SK-N-SH (cell line): Measurements from ENCODE around the gene SPAAR. TPM values are rescaled to one million over a fixed set of nuclear protein-coding genes. Genes with fewer than 3 reads are reported as not detected.
"Not testable (repeated sequence)": the region's sequence is repeated elsewhere in the genome, so short reads cannot be mapped to it uniquely, and the experiment has no call there.

Experiments used
- CTCF ChIA-PET: fragments of 300-600, 350-600 bp; formaldehyde crosslinking; extraction: SDS; loops from one replicate; lab custom pipeline; 2021; lab: Yijun Ruan, JAX
- POLR2A ChIA-PET: fragments of 350-600 bp; sonication (Branson Sonifier 250); formaldehyde crosslinking; extraction: SDS; loops from one replicate; lab custom pipeline; 2020; ENCODE audit warnings: antibody characterized with exemption, inconsistent platforms; lab: Yijun Ruan, JAX
- DNase-seq: peaks from one replicate; pipeline ENCODE4 v3.0.0; 2012
- H2AFZ ChIP-seq: fragments of 200-600 bp; sonication (generic); 2 replicates; pipeline ENCODE4 v1.8.1; 2016; ENCODE audit warnings: antibody characterized with exemption, mild to moderate bottlenecking, low read depth
- H3F3A ChIP-seq: fragments of 200-600 bp; sonication (generic); replicated peaks from 2 replicates; pipeline ENCODE3; 2016; ENCODE audit warnings: antibody characterized with exemption, mild to moderate bottlenecking; ENCODE audit not compliant: insufficient read depth
- H3K27ac ChIP-seq, 2 experiments: fragments of 200-500 bp in 1 of 2; fragments of 200-600 bp in 1 of 2; sonication (Bioruptor generic) in 1 of 2; sonication (generic), shearing (Covaris generic) in 1 of 2; 2 replicates each; pipeline versions ENCODE4 v1.5.1 to v1.6.1; 2014 to 2016; ENCODE audit warnings: low read depth in 2 of 2, inconsistent platforms in 1 of 2, low read length in 1 of 2, mild to moderate bottlenecking in 1 of 2, mixed read lengths in 1 of 2
- H3K27me3 ChIP-seq: fragments of 200-600 bp; sonication (generic), shearing (Covaris generic); 2 replicates; pipeline ENCODE4 v1.6.1; 2016; ENCODE audit warnings: mixed run types; ENCODE audit not compliant: insufficient read depth
- H3K36me3 ChIP-seq, 2 experiments: fragments of 200-500 bp in 1 of 2; fragments of 200-600 bp in 1 of 2; sonication (Bioruptor generic) in 1 of 2; sonication (generic) in 1 of 2; replicated peaks in 1 of 2; 2 replicates each; pipeline versions ENCODE3 to v1.5.1; 2014 to 2016; ENCODE audit warnings: low read length in 1 of 2, mild to moderate bottlenecking in 1 of 2; ENCODE audit not compliant: insufficient read depth in 2 of 2, control insufficient read depth in 1 of 2
- H3K4me1 ChIP-seq, 2 experiments: fragments of 200-500 bp in 1 of 2; fragments of 200-600 bp in 1 of 2; sonication (Bioruptor generic) in 1 of 2; sonication (generic), shearing (Covaris generic) in 1 of 2; 2 replicates each; pipeline versions ENCODE4 v1.5.1 to v1.6.1; 2014 to 2016; ENCODE audit warnings: low read depth in 1 of 2, low read length in 1 of 2, mixed run types in 1 of 2; ENCODE audit not compliant: insufficient read depth in 2 of 2, control insufficient read depth in 1 of 2
- H3K4me2 ChIP-seq: fragments of 200-600 bp; sonication (generic), shearing (Covaris generic); 2 replicates; pipeline ENCODE4 v1.6.1; 2017; ENCODE audit warnings: mixed run types
- H3K4me3 ChIP-seq, 2 experiments: fragments of 200-500 bp in 1 of 2; fragments of 200-600 bp in 1 of 2; sonication (Bioruptor generic) in 1 of 2; sonication (generic), shearing (Covaris generic) in 1 of 2; 2 replicates each; pipeline versions ENCODE4 v1.5.1 to v1.8.1; 2014 to 2016; ENCODE audit warnings: low read depth in 2 of 2, inconsistent platforms in 1 of 2, low read length in 1 of 2, mild to moderate bottlenecking in 1 of 2, mixed read lengths in 1 of 2, moderate library complexity in 1 of 2
- H3K79me2 ChIP-seq: fragments of 200-600 bp; sonication (generic); 2 replicates; pipeline ENCODE4 v1.8.1; 2017; ENCODE audit warnings: mild to moderate bottlenecking; ENCODE audit not compliant: insufficient read depth
- H3K9ac ChIP-seq: fragments of 200-600 bp; sonication (generic); 2 replicates; pipeline ENCODE4 v1.6.1; 2017; ENCODE audit warnings: mixed run types
- H3K9me2 ChIP-seq: fragments of 200-600 bp; sonication (generic); 2 replicates; pipeline ENCODE4 v1.6.1; 2017; ENCODE audit warnings: mixed run types
- H3K9me3 ChIP-seq: fragments of 200-600 bp; sonication (generic); 2 replicates; pipeline ENCODE4 v1.6.1; 2017; ENCODE audit warnings: mixed run types, mild to moderate bottlenecking, moderate library complexity
- H4K20me1 ChIP-seq: fragments of 200-600 bp; sonication (generic); 2 replicates; pipeline ENCODE4 v1.6.1; 2017; ENCODE audit warnings: mild to moderate bottlenecking, mixed run types; ENCODE audit not compliant: insufficient read depth
- CHD2 ChIP-seq: fragments of 150-350 bp; IDR thresholded peaks from 2 replicates; pipeline ENCODE4 v1.6.1; 2018; ENCODE audit warnings: low read length; ENCODE audit not compliant: partially characterized antibody
- FOXJ3 ChIP-seq: sonication (generic); formaldehyde crosslinking; IDR thresholded peaks from 2 replicates; pipeline ENCODE4 v1.5.1; 2020; ENCODE audit warnings: mild to moderate bottlenecking, missing genetic modification reagents
- GATA2 ChIP-seq: sonication (generic); formaldehyde crosslinking; IDR thresholded peaks from 2 replicates; pipeline ENCODE4 v1.5.0; 2020; ENCODE audit warnings: mild to moderate bottlenecking, missing genetic modification reagents
- MEF2A ChIP-seq: IDR thresholded peaks from 2 replicates; pipeline ENCODE4 v1.4.0; 2012; ENCODE audit warnings: low read depth, borderline replicate concordance
- MXI1 ChIP-seq: IDR thresholded peaks from 2 replicates; pipeline ENCODE4 v1.6.1; 2012; ENCODE audit warnings: mild to moderate bottlenecking, low read depth, low read length, improper control_type of control experiment
- NFIC ChIP-seq: IDR thresholded peaks from 2 replicates; pipeline ENCODE4 v1.4.0; 2012; ENCODE audit warnings: borderline replicate concordance
- NRF1 ChIP-seq: IDR thresholded peaks from 2 replicates; pipeline ENCODE4 v1.6.1; 2012; ENCODE audit warnings: low read depth, mild to moderate bottlenecking, low read length
- POLR2AphosphoS5 ChIP-seq: IDR thresholded peaks from 2 replicates; pipeline ENCODE4 v1.6.1; 2012; ENCODE audit warnings: low read depth, low read length
- RFX5 ChIP-seq: IDR thresholded peaks from 2 replicates; pipeline ENCODE4 v1.6.1; 2012; ENCODE audit warnings: mild to moderate bottlenecking, improper control_type of control experiment, low read length
- SIN3A ChIP-seq: IDR thresholded peaks from 2 replicates; pipeline ENCODE4 v1.6.1; 2012; ENCODE audit warnings: low read depth, mild to moderate bottlenecking, low read length, moderate library complexity, borderline replicate concordance
- SMC3 ChIP-seq: IDR thresholded peaks from 2 replicates; pipeline ENCODE4 v1.6.1; 2012; ENCODE audit warnings: low read depth, low read length, improper control_type of control experiment
- TAF1 ChIP-seq: IDR thresholded peaks from 2 replicates; pipeline ENCODE4 v1.6.1; 2012; ENCODE audit warnings: low read depth, mild to moderate bottlenecking, low read length, moderate library complexity, borderline replicate concordance
- TCF12 ChIP-seq: IDR thresholded peaks from 2 replicates; pipeline ENCODE4 v1.4.0; 2012
- YY1 ChIP-seq: IDR thresholded peaks from 2 replicates; pipeline ENCODE4 v1.4.0; 2012; ENCODE audit warnings: low read depth, mild to moderate bottlenecking
- ZBTB33 ChIP-seq: IDR thresholded peaks from 2 replicates; pipeline ENCODE4 v1.4.0; 2012; ENCODE audit warnings: low read depth, borderline replicate concordance
- WGBS: methylation state at CpG from one replicate; pipeline ENCODE4 v1.1.6; 2017; ENCODE audit warnings: low lambda C conversion rate; 5-methylcytosine and 5-hydroxymethylcytosine counted together
- polyA plus RNA-seq, 3 experiments: library from polyadenylated mRNA; depleted of rRNA; stranded (reverse); fragments of >200 nt; gene quantifications; 2 replicates each; pipeline ENCODE4 v1.2.3, GENCODE V29; 2012
- TF ChIP-seq, protein P1 (sequence below): IDR thresholded peaks from 2 replicates; pipeline ENCODE4 v1.4.0; 2012; ENCODE audit warnings: low read depth
- TF ChIP-seq, protein P2 (sequence below): fragments of 150-350 bp; IDR thresholded peaks from 2 replicates; pipeline ENCODE4 v1.6.1; 2017; ENCODE audit warnings: antibody characterized with exemption, low read length, low read depth, borderline replicate concordance
- TF ChIP-seq, protein P3 (sequence below): IDR thresholded peaks from 2 replicates; pipeline ENCODE4 v1.4.0; 2012; ENCODE audit warnings: low read depth, borderline replicate concordance

SPAAR gene
- polyA plus RNA-seq, 1 of the 3 experiments (the other 2 are of a cell fraction) = 0.13 TPM

DNA sequence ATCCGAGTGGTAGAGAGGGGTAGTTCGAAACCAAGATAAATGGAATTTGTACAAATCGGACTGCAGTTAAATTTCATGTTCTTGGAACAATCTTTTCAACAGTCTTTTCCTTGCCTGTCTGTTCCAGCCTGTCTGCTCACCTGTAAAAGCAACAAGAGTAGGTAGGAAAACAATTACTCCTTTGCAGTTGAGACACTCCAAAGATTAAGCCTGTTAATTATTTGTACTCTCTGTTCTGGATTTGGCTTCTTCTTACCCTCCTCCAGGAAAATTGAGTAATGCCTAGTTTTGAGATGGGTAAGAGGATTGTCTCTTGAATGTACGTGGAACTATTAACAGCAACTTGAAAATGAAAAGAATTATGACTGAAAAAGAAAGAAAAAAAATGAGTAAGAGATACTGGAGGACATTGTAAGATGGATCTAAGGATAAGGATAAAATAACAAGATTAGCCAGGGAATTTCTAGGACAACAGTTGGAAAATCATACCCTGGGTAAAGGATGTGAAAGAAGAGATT is 24.3 kb downstream of the SPAAR start:
- POLR2A ChIA-PET = no interaction called here
- Histone ChIP-seq H3K9me3 (no peaks in the 10 kb centered on the region), H4K20me1 (no peaks in the 10 kb centered on the region), H3K27ac (peak overlapping the region in 1 of 2 experiments; percentile 44; a peak in 2 of 4 replicates), H3F3A (peaks cover 41% of the 10 kb centered on the region), H3K4me3 (no peak overlapping the region), H3K27me3 (no peaks in the 10 kb centered on the region), H3K9me2 (no peaks in the 10 kb centered on the region), H3K79me2 (no peaks in the 10 kb centered on the region), H3K36me3 (no peaks in the 10 kb centered on the region), H3K4me1 (peaks cover 0 to 22% of the 10 kb centered on the region in 2 experiments; a peak in 3 of 4 replicates), H3K4me2 (no peak overlapping the region), H2AFZ (peak overlapping the region; percentile 75; the same call in 1 of the 2 replicates), H3K9ac (peak overlapping the region; percentile 13; the same call in 1 of the 2 replicates)
- CTCF ChIA-PET = interaction anchor here (1.5 to 2.9 kb wide), 2 partner anchors 12 to 21 kb away, joined by 4 to 9 read pairs; no protein-coding TSS in a partner anchor
- DNase-seq = no peak
- WGBS = 70% methylated on average over 4 of the region's 4 CpGs
- TF ChIP-seq, protein P1, sequence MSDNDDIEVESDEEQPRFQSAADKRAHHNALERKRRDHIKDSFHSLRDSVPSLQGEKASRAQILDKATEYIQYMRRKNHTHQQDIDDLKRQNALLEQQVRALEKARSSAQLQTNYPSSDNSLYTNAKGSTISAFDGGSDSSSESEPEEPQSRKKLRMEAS = no peak
- TF ChIP-seq ZBTB33 (no peak), TCF12 (no peak), MEF2A (no peak), GATA2 (CRISPR knock-in tag) (no peak), NFIC (no peak), FOXJ3 (CRISPR knock-in tag) (no peak), SIN3A (no peak)

DNA sequence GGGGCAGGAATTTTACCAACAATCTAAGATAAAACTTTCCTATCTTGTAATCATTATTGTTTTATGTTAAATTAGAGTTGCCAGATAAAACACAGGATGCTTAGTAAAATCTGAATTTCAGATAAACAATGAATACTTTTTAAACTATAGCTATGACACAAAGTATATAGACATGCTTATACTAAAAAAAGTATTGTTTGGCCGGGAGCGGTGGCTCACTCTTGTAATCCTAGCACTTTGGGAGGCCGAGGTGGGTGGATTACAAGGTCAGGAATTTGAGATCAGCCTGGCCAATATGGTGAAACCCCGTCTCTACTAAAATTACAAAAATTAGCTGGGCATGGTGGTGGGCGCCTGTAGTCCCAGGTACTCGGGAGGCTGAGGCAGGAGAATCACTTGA is 24.8 kb downstream of the SPAAR start:
- Histone ChIP-seq H3K4me1 (peaks cover 0 to 21% of the 10 kb centered on the region in 2 experiments; a peak in 3 of 4 replicates), H3K27ac (peak overlapping the region in 1 of 2 experiments; percentile 44; a peak in 2 of 4 replicates), H3F3A (peaks cover 37% of the 10 kb centered on the region), H3K9ac (peak overlapping the region; percentile 13; the same call in 1 of the 2 replicates)
- POLR2A ChIA-PET, H3K4me2 ChIP-seq, H3K79me2 ChIP-seq, H2AFZ ChIP-seq, H3K9me3 ChIP-seq, DNase-seq, H3K9me2 ChIP-seq, H3K27me3 ChIP-seq, H4K20me1 ChIP-seq, H3K36me3 ChIP-seq, H3K4me3 ChIP-seq: not testable (repeated sequence)
- CTCF ChIA-PET = interaction anchor here (1.5 to 2.9 kb wide), 2 partner anchors 11 to 21 kb away, joined by 4 to 9 read pairs; no protein-coding TSS in a partner anchor
- 95% methylated on average over 6 of the region's 6 CpGs for WGBS

GRCh38 chr9:35935261-35935660 is 26.0 kb downstream of the SPAAR start:
- no peaks in the 10 kb centered on the region for H3K27me3 ChIP-seq
- CTCF ChIA-PET = interaction anchor here (0.7 to 1.6 kb wide), 5 partner anchors 10 to 393 kb away, joined by 3 to 11 read pairs (median 4); no protein-coding TSS in a partner anchor
- no peaks in the 10 kb centered on the region for H3K9me3 ChIP-seq
- H4K20me1 ChIP-seq = no peaks in the 10 kb centered on the region
- TF ChIP-seq RFX5 (no peak), FOXJ3 (CRISPR knock-in tag) (no peak), GATA2 (CRISPR knock-in tag) (no peak), MXI1 (no peak), TAF1 (no peak), POLR2AphosphoS5 (no peak), YY1 (no peak), SMC3 (no peak), CHD2 (no peak), NRF1 (no peak)
- TF ChIP-seq, protein P2, sequence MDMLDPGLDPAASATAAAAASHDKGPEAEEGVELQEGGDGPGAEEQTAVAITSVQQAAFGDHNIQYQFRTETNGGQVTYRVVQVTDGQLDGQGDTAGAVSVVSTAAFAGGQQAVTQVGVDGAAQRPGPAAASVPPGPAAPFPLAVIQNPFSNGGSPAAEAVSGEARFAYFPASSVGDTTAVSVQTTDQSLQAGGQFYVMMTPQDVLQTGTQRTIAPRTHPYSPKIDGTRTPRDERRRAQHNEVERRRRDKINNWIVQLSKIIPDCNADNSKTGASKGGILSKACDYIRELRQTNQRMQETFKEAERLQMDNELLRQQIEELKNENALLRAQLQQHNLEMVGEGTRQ = no peak
- TF ChIP-seq, protein P3, sequence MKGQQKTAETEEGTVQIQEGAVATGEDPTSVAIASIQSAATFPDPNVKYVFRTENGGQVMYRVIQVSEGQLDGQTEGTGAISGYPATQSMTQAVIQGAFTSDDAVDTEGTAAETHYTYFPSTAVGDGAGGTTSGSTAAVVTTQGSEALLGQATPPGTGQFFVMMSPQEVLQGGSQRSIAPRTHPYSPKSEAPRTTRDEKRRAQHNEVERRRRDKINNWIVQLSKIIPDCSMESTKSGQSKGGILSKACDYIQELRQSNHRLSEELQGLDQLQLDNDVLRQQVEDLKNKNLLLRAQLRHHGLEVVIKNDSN = no peak
- 97% methylated on average over 4 of the region's 4 CpGs for WGBS
- no peak overlapping the region for H3K4me3 ChIP-seq
- no peaks in the 10 kb centered on the region for H3K36me3 ChIP-seq
- no peaks in the 10 kb centered on the region for H3K79me2 ChIP-seq
- H3K4me1 ChIP-seq = peaks cover 0 to 17% of the 10 kb centered on the region in 2 experiments; a peak in 3 of 4 replicates
- POLR2A ChIA-PET = no interaction called here
- no peak overlapping the region for H3K4me2 ChIP-seq
- no peak overlapping the region; the same call in 1 of the 2 replicates for H3K9ac ChIP-seq
- peaks cover 34% of the 10 kb centered on the region for H3F3A ChIP-seq
- no peaks in the 10 kb centered on the region for H3K9me2 ChIP-seq
- H2AFZ ChIP-seq = no peak overlapping the region
- peak overlapping the region; percentile 77 to 79; a peak in 3 of 4 replicates for H3K27ac ChIP-seq
- DNase-seq = no peak
